Neural progenitor cell (in vitro differentiated cells): ENCODE data around the gene HIVEP2.

Experiments used
- CTCF ChIP-seq: fragments of 200-600 bp; sonication (generic); IDR thresholded peaks from 2 replicates; pipeline ENCODE4 v1.5.1; 2017; ENCODE audit warnings: antibody characterized with exemption, mild to moderate bottlenecking
- EZH2phosphoT487 ChIP-seq: fragments of 200-600 bp; sonication (generic); IDR thresholded peaks from 2 replicates; pipeline ENCODE4 v1.6.1; 2017; ENCODE audit warnings: antibody characterized with exemption

- TF ChIP-seq EZH2phosphoT487, result no peak
- TF ChIP-seq CTCF, result no peak
These were observed 73.1 kb downstream of the HIVEP2 start for GRCh38 chr6:142871910-142872331.
